CD4-positive, alpha-beta T cell treated with Interleukin-15 for 4 hours (primary cell): ENCODE data around the gene TSPAN3.
A peak's percentile ranks its signal among the peaks of the same experiment; 100 is the strongest.

Source experiments
- DNase-seq: peaks from one replicate; pipeline ENCODE4 v3.0.0-alpha.2; 2020; ENCODE audit warnings: low spot score

The TSPAN3 gene

DNA sequence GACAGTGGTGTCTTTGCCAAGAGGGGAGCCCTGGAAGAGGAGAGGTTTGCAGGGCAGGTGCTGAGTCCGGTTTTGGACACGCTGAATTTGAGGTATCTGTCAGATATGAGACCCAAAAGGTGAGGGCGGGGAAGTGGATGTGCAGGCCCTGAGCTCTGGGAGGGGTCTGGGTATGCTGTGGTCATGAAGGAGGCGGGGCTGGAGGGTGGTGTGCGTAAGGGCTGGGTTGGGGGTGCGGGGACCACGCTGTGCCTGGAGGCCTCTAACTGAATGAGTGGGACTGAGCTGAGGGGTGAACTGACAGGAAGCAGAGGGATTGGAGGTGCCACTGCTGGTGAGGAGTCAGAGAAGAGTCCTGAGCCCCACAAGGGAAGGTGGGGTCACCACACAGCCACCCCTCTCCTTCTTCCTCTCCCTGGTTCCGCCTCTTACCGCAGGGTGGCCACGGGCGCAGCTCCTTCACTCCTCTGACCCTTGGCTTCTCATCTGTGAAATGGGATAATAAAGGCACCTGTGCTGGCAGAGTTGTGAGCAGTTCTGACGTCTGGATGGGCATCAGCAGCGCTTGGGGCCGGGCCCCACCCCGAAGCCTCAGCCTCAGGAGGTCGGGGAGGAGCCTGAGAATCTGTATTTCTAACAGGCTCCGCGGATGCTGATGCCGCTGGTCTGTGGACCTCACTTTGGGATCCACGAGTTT is 47.2 kb downstream of the TSPAN3 start:
- no peak for DNase-seq

DNA sequence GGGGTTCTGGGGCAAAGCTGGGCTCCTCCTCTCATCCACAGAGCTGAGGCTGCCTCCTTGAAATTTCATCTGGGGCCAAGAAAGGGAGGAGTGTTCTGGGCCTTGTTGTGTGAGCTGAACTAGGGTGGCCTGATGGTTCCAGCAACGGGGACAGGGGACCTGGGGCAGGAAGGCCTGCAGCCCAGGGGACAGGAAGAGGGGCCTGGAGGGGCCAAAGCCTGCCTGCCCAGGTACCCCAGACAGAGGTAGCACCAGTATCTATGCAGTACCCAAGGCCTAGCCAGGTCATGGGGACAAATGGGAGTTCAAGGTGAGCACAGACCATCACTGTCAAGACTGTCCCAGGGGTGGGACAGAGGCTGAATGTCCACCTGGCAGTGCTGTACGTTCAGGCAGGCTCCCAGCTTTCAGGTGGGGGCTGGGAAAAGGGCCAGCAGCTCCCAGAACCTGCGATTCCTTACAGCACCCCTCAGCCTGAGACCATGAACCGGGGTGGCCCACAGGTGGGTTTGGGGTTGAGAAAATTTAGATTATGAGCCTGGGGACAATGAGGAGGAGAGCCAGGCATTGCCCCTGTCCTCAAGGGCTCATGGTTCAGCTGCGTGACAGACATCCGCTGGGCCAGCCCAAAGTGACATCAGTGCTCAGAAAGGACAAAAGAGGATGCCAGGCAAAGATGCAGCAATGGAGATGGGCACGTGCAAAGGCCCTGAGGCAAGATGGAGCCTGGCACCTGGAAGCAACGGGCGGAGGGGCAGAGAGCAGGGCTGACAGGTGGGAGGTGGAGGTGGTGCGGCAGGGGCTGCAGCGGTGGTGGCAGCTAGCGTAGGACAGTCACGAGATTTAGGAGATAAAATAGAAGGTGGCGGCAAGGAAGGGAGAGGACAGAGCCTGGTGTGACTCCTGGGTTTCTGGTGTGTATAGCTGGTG is 48.0 kb downstream of the TSPAN3 start:
- DNase-seq, result no peak

DNA sequence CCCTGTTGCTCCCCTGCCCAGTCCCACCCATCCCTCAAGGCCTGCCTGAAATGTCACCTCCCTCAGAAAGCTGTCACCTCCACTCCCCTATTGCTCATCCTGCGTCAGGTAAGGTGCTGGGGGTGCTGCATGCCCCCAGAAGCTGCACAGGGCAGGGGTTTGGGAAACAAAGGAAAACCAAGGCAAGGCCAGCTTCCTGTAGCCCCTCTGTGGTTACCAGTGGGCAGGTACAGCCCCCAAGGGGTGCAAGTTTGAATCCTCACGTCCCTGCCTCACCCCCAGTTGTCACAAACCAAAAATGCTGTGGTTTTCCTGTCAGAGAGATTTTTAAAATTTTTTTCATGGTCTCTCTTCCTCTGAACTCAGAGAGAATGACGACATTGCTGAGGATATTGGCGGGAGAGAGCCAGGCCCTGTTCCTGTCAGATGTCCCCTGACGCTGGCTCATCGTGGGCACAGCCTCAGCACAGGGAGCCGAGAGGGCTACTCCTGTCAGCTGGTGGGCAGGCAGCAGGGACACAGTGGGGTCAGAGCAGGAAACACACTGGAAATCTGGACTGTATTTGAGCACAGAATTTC is 49.0 kb downstream of the TSPAN3 start:
- peak; percentile 48 for DNase-seq

DNA sequence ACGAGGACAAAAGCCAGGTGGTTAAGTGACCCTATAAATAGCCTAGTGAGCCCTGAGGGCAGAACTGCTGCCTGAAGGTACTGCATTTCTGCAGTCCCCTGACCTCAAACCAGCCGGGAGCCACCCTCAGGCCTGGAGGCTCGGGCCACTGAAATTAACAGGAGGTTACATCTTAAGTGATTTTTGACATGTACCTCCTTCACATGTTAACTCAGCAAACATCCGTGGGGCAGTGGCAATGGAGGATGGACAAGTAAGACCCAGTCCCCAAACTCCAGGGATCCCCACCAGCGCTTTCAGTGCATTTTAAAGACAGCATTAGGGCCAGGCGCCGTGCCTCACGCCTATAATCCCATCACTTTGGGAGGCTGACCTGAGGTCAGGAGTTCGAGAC is 49.8 kb downstream of the TSPAN3 start:
- DNase-seq, result no peak

DNA sequence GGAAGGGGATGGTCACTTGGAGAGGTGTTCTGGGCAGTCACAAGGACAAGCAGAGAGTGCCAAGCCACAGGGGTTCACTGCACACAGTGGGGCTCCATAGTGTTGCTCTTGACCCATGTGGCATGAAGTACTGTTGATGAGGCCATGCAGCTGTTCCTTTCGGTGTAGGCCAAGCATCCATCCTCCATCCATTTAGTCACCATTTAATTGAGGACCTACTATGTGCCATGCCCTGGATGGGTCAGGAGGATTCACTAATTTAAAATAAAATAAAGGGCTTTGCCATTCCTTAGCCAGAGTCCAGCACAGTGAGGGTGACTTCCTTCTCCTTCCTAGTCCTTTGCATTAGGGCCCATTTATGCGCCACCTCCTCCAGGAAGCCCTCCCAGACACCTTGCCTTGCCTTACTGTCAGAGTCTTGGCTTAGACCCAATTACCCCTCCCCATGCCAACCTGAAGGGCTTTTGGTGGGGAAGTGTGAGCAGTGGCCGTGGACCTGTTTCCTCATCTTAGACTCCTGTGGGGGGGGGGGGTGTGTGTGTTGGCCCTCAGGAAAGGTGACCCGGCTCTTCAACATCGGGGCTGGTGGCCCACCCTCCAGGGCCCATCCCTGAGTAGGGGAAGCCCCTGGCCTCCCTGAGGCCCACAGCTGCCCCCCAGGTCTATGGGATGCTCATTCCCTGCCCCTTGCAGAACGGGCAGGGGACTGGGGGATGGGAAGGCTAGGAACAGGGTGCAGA is 50.4 kb downstream of the TSPAN3 start:
- DNase-seq, result no peak

DNA sequence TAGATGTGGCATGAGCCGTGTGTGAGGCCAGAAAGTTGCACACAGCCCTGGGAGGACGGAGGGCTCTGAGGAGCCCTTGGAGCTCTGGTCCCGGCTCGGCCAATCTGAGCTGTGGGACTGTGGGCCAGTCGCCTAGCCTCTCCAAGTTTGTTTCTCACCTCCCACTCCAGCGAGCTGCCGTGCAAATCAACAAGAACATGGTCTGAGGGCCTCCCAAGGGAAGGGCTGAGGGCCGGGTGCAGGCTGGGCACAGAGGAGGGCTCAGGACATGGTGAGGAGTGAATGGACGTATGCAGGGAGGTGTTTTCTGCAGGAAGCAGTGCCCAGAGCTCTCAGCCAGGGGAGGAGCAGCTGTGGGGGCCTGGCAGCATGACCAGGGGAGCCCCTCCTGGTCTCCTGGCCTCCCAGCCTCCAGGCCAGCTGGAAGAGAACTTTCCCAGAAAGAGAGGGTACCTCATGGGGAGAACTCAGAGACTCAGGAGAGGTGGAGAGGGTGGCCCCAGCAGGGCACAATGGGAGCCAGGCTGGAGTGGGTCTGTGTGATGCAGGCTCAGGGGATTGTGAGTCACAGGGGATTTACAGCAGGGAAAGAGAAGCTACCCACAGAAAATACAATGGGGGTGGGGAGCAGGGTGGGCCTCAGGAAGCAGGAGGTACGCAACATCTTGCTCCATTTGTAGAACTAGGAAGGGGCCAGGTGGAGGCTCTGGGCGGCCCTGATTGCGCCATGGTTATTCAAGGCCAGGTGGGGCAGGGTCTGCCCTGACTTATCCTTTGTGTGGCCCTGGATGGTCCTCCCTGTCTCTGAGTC is 51.2 kb downstream of the TSPAN3 start:
- no peak for DNase-seq

DNA sequence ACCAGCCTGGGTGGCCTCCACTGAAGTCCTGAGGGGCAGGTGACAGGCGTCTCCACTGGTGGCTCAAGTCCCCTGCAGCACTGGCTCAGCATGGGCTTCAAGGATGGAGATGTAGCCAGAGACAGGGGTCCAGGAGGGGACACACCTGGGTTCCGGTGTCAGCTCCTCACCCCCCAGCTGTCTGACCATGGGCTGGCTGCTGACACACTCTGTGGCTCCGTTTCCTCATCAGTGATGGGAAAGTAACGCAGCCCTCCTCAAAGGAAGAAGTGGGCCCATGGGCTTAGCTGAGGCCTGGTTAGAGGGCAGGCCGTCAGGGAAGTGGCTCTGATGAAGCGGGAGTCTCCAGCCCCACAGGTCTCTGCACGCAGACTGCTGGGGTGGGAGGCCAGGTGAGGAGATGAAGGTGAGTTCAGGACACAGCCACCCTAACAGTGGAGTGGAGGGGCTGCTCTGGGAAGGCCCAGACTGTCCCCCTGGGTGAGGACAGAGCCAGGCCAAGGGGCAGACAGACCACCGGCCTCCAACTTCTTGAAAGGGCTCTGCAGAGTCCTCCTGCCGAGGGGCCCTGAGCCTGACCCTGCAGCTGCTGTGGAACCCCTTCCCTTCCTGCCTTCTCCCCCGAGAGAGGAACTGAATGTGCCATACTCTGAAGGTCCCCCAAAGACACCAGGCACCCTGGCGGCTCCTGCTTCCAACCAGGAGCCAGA is 52.0 kb downstream of the TSPAN3 start:
- no peak for DNase-seq

DNA sequence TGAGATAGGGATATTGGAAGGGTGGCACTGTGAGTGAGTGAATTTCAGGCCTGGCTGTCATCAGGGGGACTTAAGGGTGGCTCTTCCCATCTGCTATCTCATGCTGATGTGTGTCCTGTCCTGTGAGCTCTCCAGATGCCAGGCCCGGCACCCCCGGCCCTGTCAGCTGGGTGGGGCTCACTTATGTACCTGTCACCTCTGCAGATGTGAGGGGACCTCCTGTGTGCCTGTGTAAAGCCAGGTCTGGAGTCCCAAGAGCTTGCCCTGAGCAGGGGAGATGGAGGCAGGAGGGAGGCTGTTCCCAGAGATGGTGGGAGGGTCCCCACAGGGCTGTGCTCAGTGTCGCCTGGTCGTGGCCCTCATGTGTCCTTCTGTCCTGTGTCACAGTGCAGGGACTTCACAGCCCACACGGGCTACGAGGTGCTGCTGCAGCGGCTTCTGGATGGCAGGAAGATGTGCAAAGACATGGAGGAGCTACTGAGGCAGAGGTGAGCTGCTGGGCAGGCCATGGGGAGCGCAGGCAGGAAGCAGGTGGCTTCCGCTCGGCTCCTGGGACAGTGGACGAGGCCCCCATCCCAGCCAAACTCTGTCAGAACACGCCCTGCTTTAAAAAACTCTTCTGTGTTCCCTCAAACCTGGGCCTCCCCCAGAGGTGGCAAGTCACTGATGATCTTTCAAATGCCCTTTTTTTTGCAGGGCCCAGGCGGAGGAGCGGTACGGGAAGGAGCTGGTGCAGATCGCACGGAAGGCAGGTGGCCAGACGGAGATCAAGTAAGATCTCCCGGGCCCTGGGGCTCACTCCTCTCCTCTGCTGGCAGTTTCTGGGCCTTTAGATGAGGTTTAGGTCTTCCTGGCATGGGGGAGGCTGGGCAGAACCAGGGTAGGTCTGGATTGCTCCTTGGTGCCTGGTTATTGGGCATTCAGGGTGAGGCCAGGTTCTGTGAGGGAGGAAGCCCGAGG is 52.9 kb downstream of the TSPAN3 start:
- DNase-seq, result no peak

DNA sequence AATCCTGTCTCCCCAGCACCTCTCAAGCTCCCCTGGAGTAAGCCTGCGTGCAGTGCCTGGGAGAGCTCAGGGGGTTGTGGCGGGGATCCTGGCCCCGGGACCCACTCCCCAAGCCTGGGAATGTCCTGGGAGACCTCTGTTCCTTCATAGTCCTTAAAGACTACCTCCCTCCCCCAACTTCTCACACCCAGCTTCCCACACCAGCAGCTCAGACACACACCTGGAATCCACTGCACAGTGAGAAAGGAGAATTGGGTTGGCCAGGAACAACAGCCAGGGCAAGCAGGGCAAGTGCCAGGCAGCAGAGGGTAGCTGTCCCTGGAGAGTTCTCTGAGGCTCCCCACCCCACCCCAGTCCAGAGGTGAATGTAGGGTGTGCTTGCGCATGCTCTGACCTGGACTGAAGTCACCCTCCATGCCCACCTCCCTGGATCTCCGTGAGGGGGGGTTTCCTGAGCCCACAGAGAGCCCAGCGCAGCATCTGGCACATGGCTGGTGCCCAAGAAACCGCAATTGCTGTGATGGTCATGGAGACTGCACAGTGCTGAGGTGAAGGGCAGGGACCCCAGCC is 53.7 kb downstream of the TSPAN3 start:
- no peak for DNase-seq

DNA sequence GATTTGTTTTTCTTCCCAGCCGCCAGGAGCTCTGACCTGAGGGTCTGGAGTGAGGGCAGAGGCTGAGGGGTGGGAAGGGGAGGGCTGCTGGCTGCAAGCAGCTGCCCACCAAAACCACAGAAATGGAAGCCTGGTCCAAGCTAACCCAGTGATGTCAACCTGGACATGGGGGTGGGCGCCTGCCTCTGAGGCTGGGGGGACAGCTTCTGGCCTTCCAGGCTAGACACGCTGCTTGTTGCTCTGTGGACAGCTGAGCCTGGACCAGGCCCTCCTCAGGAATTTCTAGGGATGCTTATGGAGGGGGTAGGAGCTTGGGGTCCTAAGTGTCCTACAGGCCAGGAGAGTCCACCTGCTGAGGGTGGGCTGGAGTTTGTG is 54.6 kb downstream of the TSPAN3 start:
- no peak for DNase-seq

DNA sequence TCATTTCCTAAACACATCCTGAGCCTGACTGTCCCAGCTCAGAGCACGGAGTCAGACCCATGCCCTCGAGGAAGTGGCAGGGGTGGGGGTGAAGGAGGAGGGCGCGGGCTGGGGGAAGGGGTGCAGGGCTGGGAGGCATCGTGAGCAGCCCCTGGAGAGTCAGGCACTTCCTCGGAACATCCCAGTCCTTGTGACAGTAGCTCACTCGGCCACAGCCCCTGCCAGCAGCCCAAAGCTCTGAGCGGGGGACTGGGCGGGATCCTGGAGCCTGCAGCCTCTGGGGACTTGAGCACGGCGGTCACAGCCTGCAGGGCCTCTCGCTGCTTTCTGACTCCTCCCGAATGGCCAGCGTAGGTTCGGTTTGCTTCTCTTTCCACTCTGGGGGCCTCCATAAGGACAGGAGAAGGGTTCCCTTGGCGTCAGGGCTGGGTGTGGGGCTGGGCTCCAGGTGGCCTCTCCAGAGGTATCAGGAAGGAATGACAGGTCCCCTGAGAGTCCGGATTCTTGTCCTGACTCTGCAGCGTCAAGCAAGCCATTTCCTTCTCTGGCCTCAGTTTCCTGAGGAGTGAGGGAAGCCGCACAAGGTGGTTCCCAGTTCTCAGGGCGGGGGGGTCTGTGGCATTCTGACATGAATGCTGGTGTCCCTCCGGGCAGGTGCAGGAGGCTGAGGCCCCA is 55.1 kb downstream of the TSPAN3 start:
- DNase-seq, result no peak

DNA sequence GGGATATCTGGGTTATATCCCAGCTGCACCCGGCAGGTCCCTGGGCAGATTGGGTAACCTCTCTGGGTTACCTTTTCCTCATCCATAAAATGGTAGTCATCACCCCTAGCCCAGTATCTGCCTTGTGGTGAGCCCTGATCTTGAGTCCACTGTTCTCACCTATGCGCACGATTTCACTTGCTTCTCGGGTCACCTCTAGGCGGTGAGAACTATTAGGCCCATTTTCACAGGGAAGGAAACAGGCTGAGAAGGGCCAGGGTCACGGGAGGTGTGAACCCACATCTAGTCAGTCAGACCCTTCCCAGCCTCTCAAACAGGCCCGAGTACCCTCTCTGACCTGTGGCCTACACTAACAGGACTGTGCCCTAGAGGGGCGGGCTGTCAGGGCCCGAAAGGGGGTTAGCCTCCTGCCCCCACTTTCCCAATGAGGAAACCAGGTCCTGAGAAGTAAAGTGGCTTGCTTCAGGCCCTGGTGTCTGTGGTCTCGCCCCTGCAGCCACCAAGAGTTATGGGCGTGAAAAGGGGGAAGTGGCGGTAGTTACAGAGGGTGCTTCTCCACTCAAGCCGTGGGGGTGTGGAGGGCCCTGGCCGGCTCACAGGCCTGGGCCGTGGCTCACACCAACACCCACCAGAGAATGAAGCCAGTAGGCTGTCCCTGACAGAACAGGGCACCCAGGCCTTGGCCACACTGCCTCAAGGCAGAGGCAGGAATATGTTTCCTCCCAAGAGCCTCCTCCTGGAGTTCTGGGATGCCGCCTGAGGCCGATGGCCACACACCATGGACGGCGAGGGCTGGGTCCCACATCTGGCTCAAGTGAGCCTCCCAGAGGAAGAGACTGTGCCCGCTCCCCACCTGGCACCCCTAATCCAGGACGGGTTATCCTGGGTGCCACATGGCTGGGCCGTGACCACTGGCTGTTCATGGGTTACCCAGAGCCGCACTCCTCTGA is 56.5 kb downstream of the TSPAN3 start:
- no peak for DNase-seq

DNA sequence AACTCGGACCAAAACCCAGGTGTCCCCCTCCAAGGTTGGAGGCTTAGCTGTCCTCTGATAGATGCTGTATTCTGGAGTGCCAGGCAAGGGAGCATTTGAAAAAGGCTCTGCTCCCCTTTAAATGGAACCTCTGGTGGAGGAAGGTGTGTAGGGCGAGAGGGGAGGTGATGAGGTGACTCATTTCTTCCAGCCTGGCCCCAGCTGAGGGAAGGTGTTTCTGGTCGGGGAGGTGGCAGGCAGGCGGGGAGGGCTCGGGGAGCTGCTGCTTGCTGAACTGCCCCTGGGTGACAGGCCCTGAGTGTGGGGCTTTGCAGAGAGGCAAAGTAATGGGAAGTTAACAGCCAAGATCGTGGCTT is 57.2 kb downstream of the TSPAN3 start:
- peak; percentile 88 for DNase-seq

DNA sequence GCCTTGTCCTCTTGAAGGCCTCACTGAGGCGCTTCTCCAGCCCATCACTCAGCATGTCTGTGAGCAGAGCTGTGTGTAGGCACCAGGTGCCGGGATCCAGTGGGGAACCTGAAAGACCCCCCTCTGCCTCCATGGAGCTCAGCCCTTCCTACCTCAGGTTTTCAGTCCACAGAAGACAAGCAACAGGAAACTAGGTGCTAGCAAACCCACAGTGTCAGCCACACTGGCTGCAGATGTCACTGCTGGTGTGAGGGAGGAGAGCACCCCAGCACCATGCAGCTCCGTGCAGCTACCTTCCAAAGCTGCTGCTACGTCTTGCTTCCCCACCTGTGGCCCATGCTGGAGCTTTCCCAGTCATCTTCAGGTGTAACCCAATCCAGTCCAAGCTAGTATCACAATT is 58.0 kb downstream of the TSPAN3 start:
- DNase-seq, result peak; percentile 50

DNA sequence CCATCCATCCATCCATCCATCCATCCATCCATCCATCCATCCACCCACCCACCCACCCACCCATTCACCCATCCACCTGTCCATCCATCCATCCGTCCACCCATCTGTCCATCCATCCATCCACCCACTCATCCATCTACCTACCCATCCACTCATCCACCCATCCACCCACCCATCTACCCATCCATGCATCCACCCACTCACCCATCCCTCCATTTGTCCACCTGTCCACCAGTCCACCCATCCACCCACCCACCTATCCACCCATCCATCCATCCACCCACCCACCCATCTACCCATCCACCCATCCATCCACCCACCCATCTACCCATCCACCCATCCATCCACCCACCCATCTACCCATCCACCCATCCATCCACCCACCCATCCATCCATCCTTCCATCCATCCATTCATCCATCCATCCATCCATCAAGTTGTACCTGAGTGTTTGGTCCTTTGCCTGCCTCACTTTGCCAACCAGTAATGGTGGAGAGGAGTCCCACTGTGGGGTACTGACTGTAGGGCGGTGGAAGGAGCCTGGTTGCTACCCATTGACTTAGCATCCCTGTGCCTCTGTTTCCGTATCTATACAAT is 58.7 kb downstream of the TSPAN3 start:
- no peak for DNase-seq

DNA sequence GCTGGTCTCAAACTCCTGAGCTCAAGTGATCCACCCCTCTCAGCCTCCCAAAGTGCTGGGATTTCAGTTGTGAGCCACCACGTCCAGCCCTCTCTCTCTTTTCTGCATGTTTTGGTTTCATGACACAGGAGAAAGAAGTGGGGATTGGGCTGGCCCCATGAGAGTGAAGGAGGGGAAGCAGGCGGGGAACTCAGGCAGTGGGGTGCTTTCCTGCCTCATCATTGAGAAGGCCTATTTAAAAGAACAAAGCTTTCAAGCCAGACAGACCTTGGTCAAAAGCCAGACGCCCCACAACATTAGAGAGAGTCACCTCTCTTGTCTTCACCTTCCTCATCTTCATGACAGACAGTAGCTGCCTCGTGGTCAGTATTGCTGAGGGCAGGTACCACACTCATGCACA is 60.1 kb downstream of the TSPAN3 start:
- peak; percentile 38 for DNase-seq

DNA sequence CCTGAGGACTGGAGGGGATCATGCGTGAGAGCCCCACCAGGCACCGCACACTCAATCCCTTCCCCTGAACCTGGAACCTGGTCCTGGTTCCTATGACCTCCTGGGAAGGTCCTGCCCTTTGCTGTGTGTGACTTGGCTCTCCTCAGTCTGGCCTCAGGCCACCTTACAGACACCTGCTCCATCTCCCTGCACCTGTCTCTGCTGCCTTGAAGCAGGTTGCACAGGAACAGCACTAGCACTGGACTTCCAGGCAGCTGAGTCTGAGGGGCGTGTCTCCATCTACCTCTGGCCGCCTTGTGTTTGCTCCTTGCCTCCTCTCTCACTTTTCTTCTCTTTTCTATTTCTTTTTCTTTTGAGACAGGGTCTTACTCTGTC is 60.6 kb downstream of the TSPAN3 start:
- no peak for DNase-seq
